K562 (cell line): ENCODE results near the gene DDX50. TPM values are rescaled to one million over a fixed set of nuclear protein-coding genes. Genes with fewer than 3 reads are reported as not detected.

Experiments
- ATF4 ChIP-seq: fragments of 450-650 bp; formaldehyde crosslinking; IDR thresholded peaks from 2 replicates; pipeline ENCODE4 v1.4.0; 2022; ENCODE audit warnings: mild to moderate bottlenecking, moderate library complexity
- BACH1 ChIP-seq: fragments of 200-800 bp; sonication (Bioruptor generic); IDR thresholded peaks from 2 replicates; pipeline ENCODE4 v1.6.1; 2016; ENCODE audit warnings: missing genetic modification characterization, missing compliant biosample characterization
- CBFA2T2 ChIP-seq: fragments of 450-650 bp; conservative IDR thresholded peaks from 2 replicates; pipeline ENCODE4 v1.6.1; 2017; ENCODE audit warnings: mild to moderate bottlenecking
- GABPA ChIP-seq: fragments of 200-800 bp; sonication (Bioruptor generic); conservative IDR thresholded peaks from 2 replicates; pipeline ENCODE4 v1.6.1; 2016; ENCODE audit warnings: low read depth, missing genetic modification characterization, missing compliant biosample characterization
- HNRNPL ChIP-seq: fragments of 200-400 bp; formaldehyde crosslinking; IDR thresholded peaks from 2 replicates; pipeline ENCODE4 v1.6.1; 2017; ENCODE audit warnings: low read depth, mild to moderate bottlenecking, low read length
- MYNN ChIP-seq, 2 experiments: sonication (generic); formaldehyde crosslinking in 1 of 2; IDR thresholded peaks; 2 replicates each; pipeline versions ENCODE4 v1.5.0 to v1.6.1; 2016 to 2020; ENCODE audit warnings: antibody characterized with exemption in 1 of 2, missing genetic modification reagents in 1 of 2
- NCOA1 ChIP-seq: fragments of 450-650 bp; IDR thresholded peaks from 2 replicates; pipeline ENCODE4 v1.6.1; 2016; ENCODE audit warnings: low read depth
- NCOR1 ChIP-seq: fragments of 450-650 bp; IDR thresholded peaks from 2 replicates; pipeline ENCODE4 v1.6.1; 2016; ENCODE audit warnings: mild to moderate bottlenecking, moderate library complexity
- PRMT5 ChIP-seq: sonication (generic); formaldehyde crosslinking; IDR thresholded peaks from 2 replicates; pipeline ENCODE4 v1.5.0; 2020; ENCODE audit warnings: missing genetic modification reagents
- RAD21 ChIP-seq, 2 experiments: fragments of 250-450 bp in 1 of 2; fragments of 450-650 bp in 1 of 2; sonication (Bioruptor Pico) in 1 of 2; formaldehyde crosslinking in 1 of 2; IDR thresholded peaks in 1 of 2; conservative IDR thresholded peaks in 1 of 2; 2 replicates each; pipeline versions ENCODE4 v1.4.0 to v1.8.0; 2020 to 2022; ENCODE audit warnings: mild to moderate bottlenecking in 2 of 2, moderate library complexity in 1 of 2
- REST ChIP-seq, 2 experiments: fragments of 450-650 bp; formaldehyde crosslinking in 1 of 2; IDR thresholded peaks; 2 replicates each; pipeline versions ENCODE4 v1.4.0 to v1.6.1; 2014 to 2020; ENCODE audit warnings: mild to moderate bottlenecking in 2 of 2, borderline replicate concordance in 1 of 2, low read depth in 1 of 2
- STAG1 ChIP-seq: sonication (generic); formaldehyde crosslinking; IDR thresholded peaks from 2 replicates; pipeline ENCODE4 v1.5.0; 2020; ENCODE audit warnings: missing genetic modification reagents, borderline replicate concordance
- U2AF1 ChIP-seq: fragments of 200-400 bp; formaldehyde crosslinking; optimal IDR thresholded peaks from 2 replicates; pipeline ENCODE3; 2017; ENCODE audit warnings: mild to moderate bottlenecking, low read depth, low read length, moderate library complexity
- XRCC4 ChIP-seq: IDR thresholded peaks from one replicate; pipeline ENCODE4 v1.6.1; 2011; ENCODE audit not compliant: insufficient read depth, insufficient read length; ENCODE audit errors: extremely low read depth
- YY1 ChIP-seq, 3 experiments: IDR thresholded peaks; 2 replicates each; pipeline ENCODE4 v1.6.1; 2011; ENCODE audit warnings: low read length in 2 of 3, mild to moderate bottlenecking in 2 of 3, moderate library complexity in 2 of 3, borderline replicate concordance in 1 of 3, control low read depth in 1 of 3, low read depth in 1 of 3; ENCODE audit not compliant: insufficient read depth in 3 of 3, insufficient replicate concordance in 2 of 3, control insufficient read depth in 1 of 3, insufficient read length in 1 of 3; ENCODE audit errors: extremely low read depth in 1 of 3
- ZNF121 ChIP-seq: sonication (generic); formaldehyde crosslinking; conservative IDR thresholded peaks from 2 replicates; pipeline ENCODE4 v1.8.0; 2022; ENCODE audit warnings: missing genetic modification reagents
- ZNF174 ChIP-seq: fragments of 250-450 bp; sonication (Bioruptor Pico); IDR thresholded peaks from 2 replicates; pipeline ENCODE4 v1.4.0; 2020; ENCODE audit warnings: mild to moderate bottlenecking
- ZNF232 ChIP-seq: sonication (generic); formaldehyde crosslinking; IDR thresholded peaks from 2 replicates; pipeline ENCODE4 v1.8.0; 2022; ENCODE audit warnings: mild to moderate bottlenecking, missing genetic modification reagents
- polyA plus RNA-seq, 8 experiments: library from polyadenylated mRNA; depleted of rRNA in 4 of 8; stranded (reverse) in 5 of 8; unstranded in 3 of 8; fragments of >200 nt; fragmentation: Nextera tagmentation in 2 of 8; fragmentation: Illumina TruSeq in 1 of 8; extraction: Ambion mirVana in 2 of 8; extraction: Trizol in 1 of 8; gene quantifications; 2 replicates each; pipeline versions ENCODE4 v1.2.1 to v1.2.3, GENCODE V29; 2011 to 2014; ENCODE audit warnings: inconsistent platforms in 1 of 8, missing spikeins in 1 of 8
- total RNA-seq, 7 experiments: library from RNA; depleted of rRNA in 6 of 7; stranded (reverse); fragments of >200 nt in 6 of 7; fragmentation: Illumina TruSeq in 2 of 7; extraction: Trizol in 2 of 7; gene quantifications; 2 replicates each; pipeline versions ENCODE4 v1.2.1 to v1.2.3, GENCODE V29; 2011 to 2021; ENCODE audit warnings: low replicate concordance in 1 of 7

Gene DDX50
- total and polyA plus RNA-seq, 9 of the 15 experiments (the other 6 are each of a cell fraction or from before 2014, with no cell fraction given), result 36.7 to 86.8 (median 57.4) TPM

GRCh38 chr10:68871105-68871711 is 29.9 kb upstream of the DDX50 start (continued):
- TF ChIP-seq REST (IDR thresholded peaks at IDR 0.05; ENCODE audit: borderline replicate concordance) (peak; percentile 25; the same call in 1 of the 2 replicates), REST (CRISPR knock-in tag; IDR thresholded peaks at IDR 0.05; ENCODE audit: low read depth) (no peak), U2AF1 (no peak), XRCC4 (no peak), NCOA1 (no peak), MYNN (IDR thresholded peaks at IDR 0.05) (no peak), MYNN (CRISPR knock-in tag; IDR thresholded peaks at IDR 0.05) (no peak), GABPA (tag) (no peak), CBFA2T2 (0 out of 2 replicates have a peak, but pooled peaks have one; percentile 18), PRMT5 (CRISPR knock-in tag) (no peak), YY1 (IDR thresholded peaks at IDR 0.05; ENCODE audit: borderline replicate concordance in 1 of 3, control insufficient read depth in 1 of 3, extremely low read depth in 1 of 3, insufficient read depth in 3 of 3, insufficient read length in 1 of 3, insufficient replicate concordance in 2 of 3, low read depth in 1 of 3, low read length in 2 of 3) (peak in 1 of 3 experiments; percentile 14), STAG1 (CRISPR knock-in tag) (no peak), ZNF121 (CRISPR knock-in tag) (no peak), ZNF232 (CRISPR knock-in tag) (no peak), ATF4 (CRISPR knock-in tag) (no peak), BACH1 (no peak), RAD21 (CRISPR knock-in tag; conservative IDR thresholded peaks at IDR 0.05 in 1 of 2, IDR thresholded peaks at IDR 0.05 in 1 of 2) (no peak), ZNF174 (CRISPR knock-in tag) (no peak), HNRNPL (no peak), NCOR1 (no peak)
